GM13976 (cell line): ENCODE measurements around the gene LRRC47.

Source experiments
- DNase-seq: peaks from one replicate; pipeline ENCODE4 v3.0.0; 2012; ENCODE audit warnings: low spot score
- CTCF ChIP-seq: IDR thresholded peaks from 2 replicates; pipeline ENCODE4 v1.5.1; 2012; ENCODE audit warnings: borderline replicate concordance, mild to moderate bottlenecking; ENCODE audit not compliant: insufficient read depth; ENCODE audit errors: extremely low read depth, missing control alignments, control extremely low read depth
- in situ Hi-C: fragments of 300-500 bp; cut with MboI; formaldehyde crosslinking; loops from one replicate; pipeline ENCODE4 v1.12.0; 2022; ENCODE audit warnings: low sequenced_read_pairs, mixed read lengths, inconsistent platforms; ENCODE audit not compliant: unreplicated experiment

Gene LRRC47

GRCh38 chr1:3783651-3784474 lies 12.4 kb downstream of the LRRC47 start:
- TF ChIP-seq CTCF: no peak
- in situ Hi-C loops: no loop called here
- no peak for DNase-seq

- no peak for TF ChIP-seq CTCF
- DNase-seq: no peak
- in situ Hi-C loops: no loop called here
Observed at GRCh38 chr1:3780901-3781300, 15.4 kb downstream of the LRRC47 start.

- TF ChIP-seq CTCF: no peak
- no peak for DNase-seq
- in situ Hi-C loops: no loop called here
Observed at GRCh38 chr1:3779912-3780416, 16.3 kb downstream of the LRRC47 start.

GRCh38 chr1:3779265-3779911 lies 16.9 kb downstream of the LRRC47 start:
- in situ Hi-C loops: no loop called here
- no peak for TF ChIP-seq CTCF
- no peak for DNase-seq

- in situ Hi-C loops: no loop called here
- no peak for DNase-seq
- TF ChIP-seq CTCF: no peak
Observed at GRCh38 chr1:3778590-3779264, 17.6 kb downstream of the LRRC47 start.
